B cell (primary cell): Measurements from ENCODE around the gene KCNJ5. TPM values are rescaled to one million over a fixed set of nuclear protein-coding genes. Genes with fewer than 3 reads are reported as not detected.
A peak's percentile ranks its signal among the peaks of the same experiment; 100 is the strongest.

Experiments used
- ATAC-seq: fragments of 200-7000 bp; cut with Tn5 transposase; one replicate; pipeline ENCODE4 v1.10.0; 2021; ENCODE audit warnings: low read depth, mild to moderate bottlenecking, moderate number of reproducible peaks, moderate library complexity
- CTCF ChIA-PET: fragments of 350-600 bp; sonication (Branson Sonifier 250); formaldehyde crosslinking; loops from one replicate; lab custom pipeline; 2021; ENCODE audit warnings: antibody characterized with exemption, inconsistent platforms; lab: Charles Lee
- POLR2A ChIA-PET: fragments of 350-600 bp; sonication (Branson Sonifier 250); formaldehyde crosslinking; loops from one replicate; lab custom pipeline; 2021; ENCODE audit warnings: antibody characterized with exemption; lab: Charles Lee
- DNase-seq: peaks from one replicate; pipeline ENCODE4 v3.0.0; 2013
- H2AFZ ChIP-seq: 2 replicates; pipeline ENCODE4 v1.6.1; 2012; ENCODE audit warnings: mild to moderate bottlenecking, low read depth, low read length; ENCODE audit not compliant: insufficient read depth, poor library complexity, severe bottlenecking
- H3K27ac ChIP-seq, 2 donors: 1 replicate in 1 of 2; 2 replicates in 1 of 2; pipeline ENCODE4 v1.5.1; 2012 to 2013; ENCODE audit warnings: low read length in 2 of 2, mild to moderate bottlenecking in 2 of 2, moderate library complexity in 1 of 2
- H3K27me3 ChIP-seq, 4 experiments: fragments of 200-600 bp in 1 of 4; sonication (generic) in 1 of 4; replicated peaks in 1 of 4; 1 replicate in 2 of 4; 2 replicates in 2 of 4; pipeline versions ENCODE4 v1.6.1 to v1.7.0; 2013 to 2016; ENCODE audit warnings: low read length in 3 of 4, mild to moderate bottlenecking in 2 of 4, mixed read lengths in 1 of 4, moderate library complexity in 1 of 4; ENCODE audit not compliant: insufficient read depth in 4 of 4, control insufficient read depth in 3 of 4; ENCODE audit errors: control extremely low read depth in 1 of 4
- H3K36me3 ChIP-seq, 2 experiments: replicated peaks in 1 of 2; 1 replicate in 1 of 2; 2 replicates in 1 of 2; pipeline versions ENCODE4 v1.6.1 to v1.7.1; 2013; ENCODE audit warnings: low read length in 1 of 2; ENCODE audit not compliant: insufficient read depth in 2 of 2, control insufficient read depth in 1 of 2; ENCODE audit errors: control extremely low read depth in 1 of 2, extremely low read depth in 1 of 2
- H3K4me1 ChIP-seq, 2 donors: fragments of 200-600 bp in 1 of 2; sonication (generic) in 1 of 2; 1 replicate in 1 of 2; 2 replicates in 1 of 2; pipeline versions ENCODE4 v1.5.1 to v1.6.1; 2013 to 2017; ENCODE audit warnings: low read length in 2 of 2; ENCODE audit not compliant: control insufficient read depth in 2 of 2, insufficient read depth in 2 of 2
- H3K4me2 ChIP-seq: replicated peaks from 2 replicates; pipeline ENCODE3; 2012; ENCODE audit warnings: mild to moderate bottlenecking, low read depth, low read length; ENCODE audit not compliant: poor library complexity, severe bottlenecking
- H3K4me3 ChIP-seq, 5 experiments: fragments of 200-600 bp in 1 of 5; sonication (generic) in 1 of 5; 1 replicate in 3 of 5; 2 replicates in 2 of 5; pipeline versions ENCODE4 v1.5.1 to v1.7.0; 2011 to 2016; ENCODE audit warnings: low read length in 4 of 5, mild to moderate bottlenecking in 4 of 5, low read depth in 2 of 5, control low read depth in 1 of 5, moderate library complexity in 1 of 5; ENCODE audit not compliant: insufficient read depth in 1 of 5; ENCODE audit errors: control extremely low read depth in 1 of 5, extremely low read depth in 1 of 5
- H3K79me2 ChIP-seq: fragments of 200-600 bp; sonication (generic); one replicate; pipeline ENCODE4 v1.6.0; 2016; ENCODE audit warnings: low read length; ENCODE audit not compliant: control insufficient read depth, insufficient read depth
- H3K9ac ChIP-seq: fragments of 200-600 bp; sonication (generic); 2 replicates; pipeline ENCODE4 v1.6.1; 2017; ENCODE audit warnings: mild to moderate bottlenecking, low read length, moderate library complexity
- H3K9me3 ChIP-seq, 3 donors: one replicate each; pipeline versions ENCODE4 v1.6.1 to v1.7.1; 2013; ENCODE audit warnings: low read length in 2 of 3; ENCODE audit not compliant: control insufficient read depth in 2 of 3, insufficient read depth in 1 of 3; ENCODE audit errors: control extremely low read depth in 1 of 3
- H4K20me1 ChIP-seq: 2 replicates; pipeline ENCODE4 v1.6.0; 2012; ENCODE audit warnings: mild to moderate bottlenecking, low read length; ENCODE audit not compliant: insufficient read depth, control insufficient read depth, poor library complexity, severe bottlenecking
- H3K27ac Mint-ChIP-seq: one replicate; pipeline ENCODE4 v1.8.0; 2021; ENCODE audit warnings: mixed read lengths
- H3K27me3 Mint-ChIP-seq: one replicate; pipeline ENCODE4 v1.8.0; 2021; ENCODE audit warnings: mixed read lengths
- H3K4me1 Mint-ChIP-seq: one replicate; pipeline ENCODE4 v1.8.0; 2021; ENCODE audit warnings: mixed read lengths
- H3K4me3 Mint-ChIP-seq: one replicate; pipeline ENCODE4 v1.8.0; 2021; ENCODE audit warnings: mixed read lengths
- H3K9me3 Mint-ChIP-seq: one replicate; pipeline ENCODE4 v1.8.0; 2022; ENCODE audit warnings: mixed read lengths; ENCODE audit not compliant: insufficient read depth
- CTCF ChIP-seq: fragments of 200-600 bp; IDR thresholded peaks from one replicate; pipeline ENCODE4 v1.8.0; 2022; ENCODE audit warnings: antibody characterized with exemption, mild to moderate bottlenecking
- EZH2 ChIP-seq: IDR thresholded peaks from 2 replicates; pipeline ENCODE4 v1.6.1; 2012; ENCODE audit warnings: borderline replicate concordance, low read depth, mild to moderate bottlenecking, moderate library complexity, low read length; ENCODE audit not compliant: insufficient read depth, poor library complexity, severe bottlenecking
- WGBS: methylation state at CpG from one replicate; pipeline ENCODE4 v1.1.5; 2013; ENCODE audit warnings: missing lambda C conversion rate; ENCODE audit not compliant: insufficient coverage; 5-methylcytosine and 5-hydroxymethylcytosine counted together
- intact Hi-C: fragments of 100-400 bp; cut with micrococcal nuclease; formaldehyde crosslinking; loops from one replicate; pipeline ENCODE4 v1.10.0; 2022
- polyA plus RNA-seq: library from polyadenylated mRNA; depleted of rRNA; stranded (reverse); fragments of >200 nt; gene quantifications from 2 replicates; pipeline ENCODE4 v1.2.3, GENCODE V29; 2012
- total RNA-seq, 2 donors: library from RNA; stranded (reverse); fragments of 120-200 nt in 1 of 2; gene quantifications; 1 replicate in 1 of 2; 2 replicates in 1 of 2; pipeline versions ENCODE4 v1.2.3 to v1.2.4, GENCODE V29; 2013 to 2022

Gene KCNJ5
- total and polyA plus RNA-seq, 2 donors (not counting 1 experiment from before 2014, with no cell fraction given): 0.01 TPM; not detected in 1

GRCh38 chr11:128965485-128965884 lies 74.3 kb downstream of the KCNJ5 start:
- Histone ChIP-seq H3K36me3 (peaks cover 2 to 5% of the 10 kb centered on the region in 2 experiments), H3K27ac (no peak overlapping the region), H4K20me1 (no peaks in the 10 kb centered on the region), H3K27me3 (no peaks in the 10 kb centered on the region), H3K9ac (peak overlapping the region; percentile 9), H3K4me2 (peak overlapping the region; percentile 41), H3K9me3 (no peaks in the 10 kb centered on the region), H2AFZ (peak overlapping the region; percentile 16), H3K4me3 (no peak overlapping the region), H3K4me1 (peaks cover 6 to 7% of the 10 kb centered on the region in 2 donors), H3K79me2 (no peaks in the 10 kb centered on the region)
- H3K27me3 Mint-ChIP-seq: peaks cover 9% of the 10 kb centered on the region
- intact Hi-C loops: no loop called here
- ChIA-PET POLR2A (no interaction called here), CTCF (interaction anchor here (1.1 kb wide), 1 partner anchor 9 kb away, joined by 3 read pairs; no protein-coding TSS in a partner anchor)
- H3K4me1 Mint-ChIP-seq: peaks cover 12% of the 10 kb centered on the region
- H3K9me3 Mint-ChIP-seq: no peaks in the 10 kb centered on the region
- peak overlapping the region; percentile 50 for H3K4me3 Mint-ChIP-seq
- H3K27ac Mint-ChIP-seq: peak overlapping the region; percentile 18
- TF ChIP-seq CTCF (no peak), EZH2 (no peak)
- whole genome bisulfite sequencing: 0% methylated on average over 2 of the region's 4 CpGs
- peak; percentile 56 for ATAC-seq
- DNase-seq: peak; percentile 41

- Histone ChIP-seq H3K79me2 (no peaks in the 10 kb centered on the region), H3K36me3 (peaks cover 5 to 6% of the 10 kb centered on the region in 2 experiments), H3K4me2 (no peak overlapping the region), H3K9me3 (no peaks in the 10 kb centered on the region), H4K20me1 (no peaks in the 10 kb centered on the region), H2AFZ (no peak overlapping the region), H3K9ac (no peak overlapping the region), H3K4me3 (no peak overlapping the region), H3K27me3 (no peaks in the 10 kb centered on the region), H3K4me1 (peaks cover 6 to 7% of the 10 kb centered on the region in 2 donors), H3K27ac (no peak overlapping the region)
- ChIA-PET CTCF (interaction anchor here (1.5 kb wide), 1 partner anchor 11 kb away, joined by 5 read pairs; no protein-coding TSS in a partner anchor), POLR2A (no interaction called here)
- H3K4me1 Mint-ChIP-seq: peaks cover 12% of the 10 kb centered on the region
- H3K9me3 Mint-ChIP-seq: no peaks in the 10 kb centered on the region
- no peak for ATAC-seq
- DNase-seq: no peak
- H3K27me3 Mint-ChIP-seq: peaks cover 6% of the 10 kb centered on the region
- 92% methylated on average over 2 of the region's 6 CpGs for WGBS
- intact Hi-C loops: no loop called here
- TF ChIP-seq EZH2: no peak
- TF ChIP-seq CTCF: no peak
- no peak overlapping the region for H3K4me3 Mint-ChIP-seq
- no peak overlapping the region for H3K27ac Mint-ChIP-seq
Observed at GRCh38 chr11:128967578-128967977, 76.4 kb downstream of the KCNJ5 start.
